GM03348 (cell line): ENCODE measurements around the gene GRHL1.
"Not testable (repeated sequence)": the region's sequence is repeated elsewhere in the genome, so short reads cannot be mapped to it uniquely, and the experiment has no call there.

Experiments
- DNase-seq: peaks from one replicate; pipeline ENCODE4 v3.0.0; 2012; ENCODE audit warnings: low spot score

The GRHL1 gene

DNA sequence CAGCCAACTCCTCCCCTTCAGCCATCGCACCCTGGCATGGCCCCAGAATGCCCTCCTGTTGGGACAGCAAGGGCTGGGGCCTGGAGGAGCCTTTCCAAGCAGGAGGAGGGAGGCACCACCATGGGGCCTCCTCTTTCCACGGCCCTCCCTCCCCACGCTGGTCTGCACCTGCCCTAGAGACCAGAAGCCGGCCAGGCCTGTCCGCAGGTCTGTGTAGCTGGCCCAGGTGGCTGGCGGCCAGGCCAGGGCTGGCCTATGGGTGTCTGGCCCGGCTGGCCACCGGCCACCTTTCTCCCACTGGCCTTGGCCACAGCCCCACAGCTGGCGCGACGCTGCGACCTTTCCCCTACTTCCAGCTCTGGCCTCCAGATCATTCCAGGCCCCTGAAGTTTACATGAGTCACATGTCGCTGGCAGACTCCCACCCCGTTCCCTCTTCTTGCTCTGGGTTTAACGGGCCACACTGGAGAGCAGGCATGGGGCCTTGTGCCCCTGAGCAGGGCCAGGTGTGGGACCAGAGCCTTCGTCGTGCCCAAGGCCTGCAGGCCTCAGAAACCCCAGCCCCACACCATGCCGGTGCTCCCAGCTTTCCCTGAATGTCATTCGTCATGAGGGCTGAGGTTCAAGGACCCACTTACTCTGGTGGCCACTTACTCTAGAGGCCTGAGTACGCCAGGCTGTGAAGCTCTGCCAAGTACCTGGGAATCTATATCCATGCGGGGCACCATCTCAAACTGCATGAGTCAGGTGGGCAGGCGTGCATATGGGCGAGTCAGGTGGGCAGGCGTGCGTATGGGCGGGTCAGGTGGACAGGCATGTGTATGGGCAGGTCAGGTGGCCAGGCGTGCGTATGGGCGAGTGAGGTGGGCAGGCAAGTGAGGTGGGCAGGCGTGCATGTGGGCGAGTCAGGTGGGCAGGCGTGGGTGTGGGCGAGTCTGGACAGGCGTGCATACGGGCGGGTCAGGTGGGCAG, 58.6 kb downstream of the GRHL1 start:
- peak; percentile 81 for DNase-seq

DNA sequence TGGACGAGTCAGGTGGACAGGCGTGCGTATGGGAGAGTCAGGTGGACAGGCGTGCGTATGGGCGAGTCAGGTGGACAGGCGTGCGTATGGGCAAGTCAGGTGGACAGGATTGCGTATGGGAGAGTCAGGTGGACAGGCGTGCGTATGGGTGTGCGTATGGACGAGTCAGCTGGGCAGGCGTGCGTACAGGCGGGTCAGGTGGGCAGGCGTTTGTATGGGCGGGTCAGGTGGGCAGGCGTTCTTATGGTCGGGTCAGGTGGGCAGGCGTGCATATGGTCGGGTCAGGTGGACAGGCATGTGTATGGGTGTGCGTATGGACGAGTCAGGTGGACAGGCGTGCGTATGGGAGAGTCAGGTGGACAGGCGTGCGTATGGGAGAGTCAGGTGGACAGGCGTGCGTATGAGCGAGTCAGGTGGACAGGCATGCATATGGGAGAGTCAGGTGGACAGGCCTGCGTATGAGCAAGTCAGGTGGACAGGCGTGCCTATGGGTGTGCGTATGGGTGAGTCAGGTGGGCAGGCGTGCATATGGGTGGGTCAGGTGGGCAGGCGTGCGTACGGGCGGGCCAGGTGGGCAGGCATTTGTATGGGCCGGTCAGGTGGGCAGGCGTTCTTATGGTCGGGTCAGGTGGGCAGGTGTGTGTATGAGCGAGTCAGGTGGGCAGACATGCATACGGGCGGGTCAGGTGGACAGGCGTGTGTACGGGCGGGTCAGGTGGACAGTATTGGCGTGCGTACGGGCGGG, 59.5 kb downstream of the GRHL1 start:
- DNase-seq: not testable (repeated sequence)

DNA sequence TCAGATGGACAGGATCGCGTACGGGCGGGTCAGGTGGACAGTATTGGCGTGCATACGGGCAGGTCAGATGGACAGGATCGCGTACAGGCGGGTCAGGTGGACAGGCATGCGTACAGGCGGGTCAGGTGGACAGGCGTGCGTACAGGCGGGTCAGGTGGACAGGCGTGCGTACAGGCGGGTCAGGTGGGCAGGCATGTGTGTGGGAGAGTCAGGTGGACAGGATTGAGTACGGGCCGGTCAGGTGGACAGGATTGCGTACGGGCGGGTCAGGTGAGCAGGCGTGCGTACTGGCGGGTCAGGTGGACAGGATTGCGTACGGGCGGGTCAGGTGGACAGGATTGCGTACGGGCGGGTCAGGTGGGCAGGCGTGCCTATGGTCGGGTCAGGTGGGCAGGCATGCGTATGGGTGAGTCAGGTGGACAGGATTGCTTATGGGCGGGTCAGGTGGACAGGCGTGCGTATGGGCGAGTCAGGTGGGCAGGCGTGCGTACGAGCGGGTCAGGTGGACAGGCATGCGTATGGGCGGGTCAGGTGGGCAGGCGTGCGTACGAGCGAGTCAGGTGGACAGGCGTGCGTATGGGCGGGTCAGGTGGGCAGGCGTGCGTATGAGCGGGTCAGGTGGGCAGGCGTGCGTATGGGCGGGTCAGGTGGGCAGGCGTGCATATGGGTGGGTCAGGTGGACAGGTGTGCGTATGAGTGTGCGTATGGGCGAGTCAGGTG, 60.3 kb downstream of the GRHL1 start:
- not testable (repeated sequence) for DNase-seq

DNA sequence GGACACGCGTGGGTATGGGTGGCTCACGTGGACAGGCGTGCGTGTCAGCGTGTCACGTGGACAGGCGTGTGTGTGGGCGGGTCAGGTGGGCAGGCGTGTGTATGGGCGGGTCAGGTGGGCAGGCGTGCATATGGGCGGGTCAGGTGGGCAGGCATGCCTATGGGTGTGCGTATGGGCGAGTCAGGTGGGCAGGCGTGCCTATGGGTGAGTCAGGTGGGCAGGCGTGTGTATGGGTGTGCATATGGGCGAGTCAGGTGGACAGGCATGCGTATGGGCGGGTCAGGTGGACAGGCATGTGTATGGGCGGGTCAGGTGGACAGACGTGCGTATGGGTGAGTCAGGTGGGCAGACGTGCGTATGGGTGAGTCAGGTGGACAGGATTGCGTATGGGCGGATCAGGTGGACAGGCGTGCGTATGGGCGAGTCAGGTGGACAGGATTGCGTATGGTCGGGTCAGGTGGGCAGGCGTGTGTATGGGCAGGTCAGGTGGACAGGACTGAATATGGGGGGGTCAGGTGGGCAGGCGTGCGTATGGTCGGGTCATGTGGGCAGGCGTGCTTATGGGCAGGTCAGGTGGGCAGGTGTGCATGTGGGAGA, 61.0 kb downstream of the GRHL1 start:
- DNase-seq: not testable (repeated sequence)

DNA sequence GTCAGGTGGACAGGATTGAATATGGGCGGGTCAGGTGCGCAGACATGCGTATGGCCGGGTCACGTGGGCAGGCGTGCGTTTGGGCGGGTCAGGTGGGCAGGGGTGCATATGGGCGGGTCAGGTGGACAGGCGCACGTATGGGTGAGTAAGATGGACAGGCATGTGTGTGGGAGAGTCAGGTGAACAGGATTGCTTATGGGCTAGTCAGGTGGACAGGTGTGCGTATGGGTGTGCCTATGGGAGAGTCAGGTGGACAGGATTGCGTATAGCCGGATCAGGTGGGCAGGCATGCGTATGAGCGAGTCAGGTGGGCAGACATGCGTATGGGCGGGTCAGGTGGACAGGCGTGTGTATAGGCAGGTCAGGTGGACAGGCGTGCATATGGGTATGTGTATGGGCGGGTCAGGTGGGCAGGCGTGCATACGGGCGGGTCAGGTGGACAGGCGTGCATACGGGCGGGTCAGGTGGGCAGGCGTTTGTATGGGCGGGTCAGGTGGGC, 61.5 kb downstream of the GRHL1 start:
- DNase-seq: no peak

DNA sequence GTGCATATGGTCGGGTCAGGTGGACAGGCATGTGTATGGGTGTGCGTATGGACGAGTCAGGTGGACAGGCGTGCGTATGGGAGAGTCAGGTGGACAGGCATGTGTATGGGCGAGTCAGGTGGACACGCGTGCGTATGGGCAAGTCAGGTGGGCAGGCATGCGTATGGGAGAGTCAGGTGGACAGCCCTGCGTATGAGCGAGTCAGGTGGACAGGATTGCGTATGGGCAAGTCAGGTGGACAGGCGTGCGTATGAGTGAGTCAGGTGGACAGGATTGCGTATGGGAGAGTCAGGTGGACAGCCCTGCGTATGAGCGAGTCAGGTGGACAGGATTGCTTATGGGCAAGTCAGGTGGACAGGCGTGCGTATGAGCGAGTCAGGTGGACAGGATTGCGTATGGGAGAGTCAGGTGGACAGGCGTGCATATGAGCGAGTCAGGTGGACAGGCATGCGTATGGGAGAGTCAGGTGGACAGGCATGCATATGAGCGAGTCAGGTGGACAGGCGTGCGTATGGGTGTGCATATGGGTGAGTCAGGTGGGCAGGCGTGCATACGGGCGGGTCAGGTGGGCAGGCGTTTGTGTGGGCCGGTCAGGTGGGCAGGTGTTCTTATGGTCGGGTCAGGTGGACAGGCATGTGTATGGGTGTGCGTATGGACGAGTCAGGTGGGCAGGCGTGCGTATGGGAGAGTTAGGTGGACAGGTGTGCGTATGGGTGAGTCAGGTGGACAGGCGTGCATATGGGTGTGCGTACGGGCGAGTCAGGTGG, 62.3 kb downstream of the GRHL1 start:
- not testable (repeated sequence) for DNase-seq

DNA sequence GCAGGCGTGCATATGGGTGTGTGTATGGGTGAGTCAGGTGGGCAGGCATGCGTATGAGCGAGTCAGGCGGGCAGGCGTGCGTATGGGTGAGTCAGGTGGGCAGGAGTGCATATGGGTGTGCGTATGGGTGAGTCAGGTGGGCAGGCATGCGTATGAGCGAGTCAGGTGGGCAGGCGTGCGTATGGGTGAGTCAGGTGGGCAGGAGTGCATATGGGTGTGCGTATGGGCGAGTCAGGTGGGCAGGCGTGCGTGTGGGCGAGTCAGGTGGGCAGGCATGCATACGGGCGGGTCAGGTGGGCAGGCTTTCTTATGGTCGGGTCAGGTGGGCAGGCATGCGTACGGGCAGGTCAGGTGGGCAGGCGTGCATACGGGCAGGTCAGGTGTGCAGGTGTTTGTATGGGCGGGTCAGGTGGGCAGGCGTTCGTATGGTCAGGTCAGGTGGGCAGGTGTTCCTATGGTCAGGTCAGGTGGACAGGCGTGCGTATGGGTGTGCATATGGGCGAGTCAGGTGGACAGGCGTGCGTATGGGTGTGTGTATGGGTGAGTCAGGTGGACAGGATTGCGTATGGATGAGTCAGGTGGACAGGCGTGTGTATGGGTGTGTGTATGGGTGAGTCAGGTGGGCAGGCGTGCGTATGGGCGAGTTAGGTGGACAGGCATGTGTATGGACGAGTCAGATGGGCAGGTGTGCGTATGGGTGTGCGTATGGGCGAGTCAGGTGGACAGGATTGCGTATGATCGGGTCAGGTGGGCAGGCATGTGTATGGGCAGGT, 63.1 kb downstream of the GRHL1 start:
- DNase-seq: no peak

DNA sequence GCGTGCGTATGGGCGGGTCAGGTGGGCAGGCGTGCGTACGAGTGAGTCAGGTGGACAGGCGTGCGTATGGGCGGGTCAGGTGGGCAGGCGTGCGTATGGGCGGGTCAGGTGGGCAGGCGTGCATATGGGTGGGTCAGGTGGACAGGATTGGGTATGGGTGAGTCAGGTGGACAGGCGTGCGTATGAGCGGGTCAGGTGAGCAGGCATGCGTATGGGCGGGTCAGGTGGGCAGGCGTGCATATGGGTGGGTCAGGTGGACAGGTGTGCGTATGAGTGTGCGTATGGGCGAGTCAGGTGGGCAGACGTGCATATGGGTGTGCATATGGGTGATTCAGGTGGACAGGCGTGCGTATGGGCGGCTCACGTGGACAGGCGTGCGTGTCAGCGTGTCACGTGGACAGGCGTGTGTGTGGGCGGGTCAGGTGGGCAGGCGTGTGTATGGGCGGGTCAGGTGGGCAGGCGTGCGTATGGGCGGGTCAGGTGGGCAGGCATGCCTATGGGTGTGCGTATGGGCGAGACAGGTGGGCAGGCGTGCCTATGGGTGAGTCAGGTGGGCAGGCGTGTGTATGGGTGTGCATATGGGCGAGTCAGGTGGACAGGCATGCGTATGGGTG, 64.0 kb downstream of the GRHL1 start:
- not testable (repeated sequence) for DNase-seq

DNA sequence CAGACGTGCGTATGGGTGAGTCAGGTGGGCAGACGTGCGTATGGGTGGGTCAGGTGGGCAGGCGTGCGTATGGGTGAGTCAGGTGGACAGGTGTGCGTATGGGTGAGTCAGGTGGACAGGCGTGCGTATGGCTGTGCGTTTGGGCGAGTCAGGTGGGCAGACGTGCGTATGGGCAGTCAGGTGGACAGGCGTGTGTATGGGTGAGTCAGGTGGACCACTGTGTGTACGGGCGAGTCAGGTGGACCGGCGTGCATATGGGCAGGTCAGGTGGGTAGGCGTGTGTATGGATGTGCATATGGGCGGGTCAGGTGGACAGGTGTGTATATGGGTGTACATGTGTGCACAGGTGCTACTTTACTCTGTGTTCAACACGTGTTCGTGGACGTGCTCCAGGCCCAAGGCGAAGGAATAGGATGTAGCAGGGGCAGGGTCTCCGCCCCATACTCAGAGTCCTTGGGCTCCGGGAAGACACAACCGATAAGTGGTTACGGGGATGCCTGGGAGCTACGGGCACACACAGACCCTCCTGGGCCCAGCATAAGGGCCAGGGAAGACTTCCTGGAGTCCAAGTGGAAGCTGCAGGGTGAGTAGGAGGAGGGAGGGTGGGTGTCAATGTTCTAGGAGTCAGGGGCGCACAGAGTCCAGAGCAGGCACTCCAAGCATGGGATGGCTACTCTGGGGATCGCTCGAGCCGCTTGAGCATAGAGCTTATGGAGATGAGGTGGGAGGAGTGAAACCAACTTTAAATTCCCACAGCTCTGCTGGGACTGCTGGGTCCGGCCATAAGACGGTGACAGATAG, 64.7 kb downstream of the GRHL1 start:
- no peak for DNase-seq

DNA sequence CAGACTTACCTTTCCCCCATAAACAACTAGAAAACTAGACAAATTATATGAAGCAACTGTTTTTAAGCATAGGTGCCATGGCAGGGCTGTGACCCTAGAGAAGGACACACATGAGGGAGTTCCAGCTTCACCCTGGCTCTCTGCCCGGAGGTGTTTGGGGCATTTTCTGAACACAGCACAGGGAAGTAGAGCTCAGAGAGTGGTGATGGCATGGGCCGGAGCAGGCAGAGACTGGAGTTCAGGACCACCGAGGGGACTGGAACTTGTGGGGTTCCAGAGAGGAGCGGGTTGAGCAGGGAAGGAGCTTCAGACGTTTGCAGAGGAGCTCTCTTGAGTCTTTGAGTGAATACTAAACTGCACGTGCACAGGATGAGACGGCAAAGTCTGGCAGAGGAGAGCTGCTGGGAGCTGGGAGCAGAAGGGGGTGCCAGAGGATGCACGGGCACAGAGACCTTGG, 65.3 kb downstream of the GRHL1 start:
- no peak for DNase-seq

DNA sequence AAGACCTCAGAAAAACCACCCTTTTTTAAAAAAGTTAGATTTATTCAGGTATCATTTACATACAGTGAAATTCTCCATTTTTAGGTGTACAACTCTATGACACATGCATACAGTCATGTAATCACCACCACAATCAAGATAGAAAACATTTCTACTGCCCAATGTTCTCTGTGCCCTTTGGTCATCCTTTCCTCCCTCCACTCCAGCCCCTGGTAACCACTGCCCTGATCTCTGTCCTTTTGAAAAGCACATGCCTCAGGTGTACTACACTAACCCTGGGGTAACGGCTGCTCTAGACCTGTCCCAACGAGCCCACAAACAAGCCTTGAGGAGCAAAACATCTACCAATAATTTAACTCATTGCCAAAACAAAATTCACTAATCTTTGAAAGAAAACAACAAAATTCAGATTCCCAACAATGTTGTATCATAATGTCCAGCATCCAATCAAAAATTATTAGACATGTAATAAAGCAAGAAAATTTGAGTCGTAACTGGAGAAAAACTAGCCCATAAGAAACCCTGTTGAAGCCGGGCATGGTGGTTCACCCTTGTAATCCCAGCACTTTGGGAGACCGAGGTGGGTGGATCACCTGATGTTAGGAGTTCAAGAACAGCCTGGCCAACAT, 65.9 kb downstream of the GRHL1 start:
- no peak for DNase-seq

DNA sequence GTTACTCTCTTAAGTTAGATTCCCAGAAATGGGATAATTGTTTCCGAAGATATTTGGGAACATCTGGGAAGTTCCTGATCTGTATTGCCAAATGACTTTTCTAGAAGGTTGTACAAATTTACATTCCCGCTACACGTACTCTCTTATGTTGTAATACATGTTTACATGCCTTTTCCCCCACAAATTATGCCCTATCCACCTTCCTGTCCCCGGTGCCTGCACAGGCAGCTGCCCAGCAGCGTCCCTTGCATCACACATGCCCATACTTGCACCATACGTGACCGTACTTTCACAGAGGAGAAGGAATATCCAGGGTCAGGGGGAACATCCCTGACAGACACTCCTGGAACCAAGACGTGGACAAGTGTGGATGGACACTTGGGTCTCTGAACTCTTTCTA, 67.7 kb downstream of the GRHL1 start:
- DNase-seq: peak; percentile 55

DNA sequence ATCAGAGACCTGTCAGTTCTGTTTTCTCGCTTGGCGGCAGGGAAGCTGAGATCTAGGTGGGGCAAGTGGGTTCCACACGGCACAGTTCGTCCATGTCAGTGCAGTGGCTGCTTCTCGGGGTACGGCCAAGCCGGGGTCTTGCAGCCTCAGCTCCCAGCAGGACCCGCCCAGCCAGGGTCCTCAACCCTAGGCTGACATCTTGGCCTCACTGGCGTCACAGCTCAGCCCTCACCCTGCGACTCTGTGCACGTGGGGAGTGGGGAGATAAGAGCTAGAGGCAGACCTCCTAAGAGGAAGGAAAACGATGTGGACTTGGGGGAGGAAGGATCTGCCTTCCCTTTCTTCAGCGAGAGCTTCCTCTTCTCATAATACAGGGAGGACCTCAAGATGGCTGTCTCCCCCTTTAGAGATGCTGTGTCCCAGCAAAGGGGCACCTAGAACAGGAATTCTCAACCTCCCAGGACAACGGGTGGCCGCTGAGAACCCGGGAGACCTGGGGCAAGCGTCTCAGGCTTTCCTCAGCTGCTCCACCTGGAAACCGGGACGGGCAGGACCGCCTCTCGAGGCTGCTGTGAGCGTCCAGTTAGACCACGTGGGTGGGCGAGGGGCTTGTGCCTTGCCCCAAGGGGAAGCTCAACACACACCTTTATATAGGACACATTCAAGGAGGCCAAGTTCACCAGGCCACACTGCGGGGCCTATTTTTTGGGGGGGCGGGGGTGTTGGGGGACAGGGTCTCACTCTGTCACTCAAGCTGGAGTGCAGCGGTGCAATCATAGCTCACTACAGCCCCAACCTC, 68.3 kb downstream of the GRHL1 start:
- DNase-seq: no peak

DNA sequence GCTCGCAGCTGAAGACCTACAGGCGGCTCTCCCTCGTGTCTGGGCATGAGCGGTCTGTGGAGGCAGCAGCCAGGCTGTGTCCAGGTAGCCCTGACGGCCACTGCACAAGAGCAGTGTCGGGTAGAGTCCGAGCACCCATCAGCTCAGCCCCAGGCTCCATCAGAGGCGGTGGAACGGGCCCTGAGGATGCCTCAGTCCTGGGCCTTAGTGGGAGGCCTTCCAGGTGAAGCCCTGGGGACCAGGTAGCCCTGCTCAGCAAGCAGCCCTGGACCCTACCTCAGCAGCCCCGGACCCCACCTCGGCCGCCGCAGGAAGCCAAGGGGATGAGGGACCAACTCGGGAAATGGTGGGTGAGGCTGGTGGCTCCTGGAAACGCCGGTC, 70.5 kb downstream of the GRHL1 start:
- no peak for DNase-seq

DNA sequence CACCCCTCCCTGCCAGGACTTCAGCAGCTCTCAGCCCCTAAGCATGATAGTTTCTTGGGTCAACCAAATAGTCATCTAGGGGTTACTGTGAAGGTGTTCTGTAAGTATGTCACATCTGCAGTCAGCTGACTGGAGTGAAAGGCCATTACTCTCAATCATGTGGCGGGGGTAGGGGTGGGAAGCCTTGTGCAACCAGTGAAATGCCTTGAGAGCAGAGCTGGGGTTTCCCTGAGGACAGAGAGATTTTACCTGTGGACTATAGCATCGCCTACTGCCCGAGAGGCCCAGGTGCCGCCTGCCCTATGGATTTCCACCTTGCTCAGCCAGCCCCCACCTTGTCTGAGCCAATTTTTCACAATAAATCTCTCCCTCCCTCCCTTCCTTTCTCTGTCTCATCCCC, 71.0 kb downstream of the GRHL1 start:
- no peak for DNase-seq

DNA sequence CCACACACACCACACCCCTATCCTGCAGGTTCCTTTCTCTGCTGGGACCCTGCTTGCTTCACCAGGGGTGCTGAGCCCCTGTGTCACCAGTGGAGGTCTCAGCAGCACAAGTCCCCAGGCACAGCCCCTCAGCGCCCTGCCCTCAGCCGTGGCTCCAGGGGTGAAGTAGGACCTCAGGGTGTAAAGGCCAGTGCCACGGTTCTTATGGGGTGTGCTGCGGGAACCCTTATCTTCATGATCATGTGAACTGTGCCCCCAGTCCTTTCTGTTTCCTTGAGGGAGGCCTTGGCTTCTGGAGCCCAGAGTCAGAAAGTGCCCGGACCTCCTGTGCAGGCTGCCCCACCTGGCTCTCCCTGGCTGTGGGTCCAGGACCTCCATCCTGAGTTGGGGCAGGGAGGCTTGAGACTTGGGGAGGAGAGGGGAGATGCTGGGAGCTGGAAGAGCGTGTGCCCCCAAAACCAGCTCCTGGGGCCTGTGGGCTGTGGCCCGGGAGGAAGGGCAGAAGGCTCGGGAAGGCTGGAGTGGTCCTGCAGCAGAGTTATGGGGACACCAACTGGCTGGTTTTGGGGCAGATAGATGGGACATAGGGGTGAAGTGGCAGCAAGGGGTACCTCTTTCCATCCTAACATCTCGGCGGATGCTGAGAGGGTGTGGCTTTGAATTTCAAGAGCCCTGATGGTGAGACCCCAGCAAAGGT, 71.6 kb downstream of the GRHL1 start:
- DNase-seq: no peak
